GM21390 (cell line): Measurements from ENCODE around the gene KRTDAP.

Source experiments
- ATAC-seq: cut with Tn5 transposase; IDR thresholded peaks from one replicate; pipeline ENCODE4 v1.9.1; 2021; ENCODE audit not compliant: unreplicated experiment

KRTDAP gene

GRCh38 chr19:35455616-35456201 lies 34.6 kb downstream of the KRTDAP start:
- ATAC-seq: no peak

DNA sequence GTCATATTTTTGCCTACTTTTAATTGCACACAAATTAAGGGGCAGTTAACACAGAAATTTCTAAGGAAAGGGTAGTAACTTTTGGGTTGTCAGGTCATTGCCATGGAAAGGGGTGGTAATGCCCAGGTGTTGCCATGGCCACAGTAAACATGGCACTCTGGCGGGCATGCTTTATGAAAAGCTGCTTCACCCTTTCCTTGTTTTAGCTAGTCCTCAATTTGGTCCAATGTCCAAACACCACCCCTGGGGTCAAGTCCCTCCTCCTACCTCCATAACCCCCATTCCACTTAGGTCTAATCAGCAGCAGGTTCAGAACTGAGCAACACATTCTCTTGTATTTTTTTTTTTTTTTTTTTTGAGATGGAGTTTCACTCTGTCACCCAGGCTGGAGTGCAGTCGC lies 35.6 kb downstream of the KRTDAP start:
- ATAC-seq: no peak

DNA sequence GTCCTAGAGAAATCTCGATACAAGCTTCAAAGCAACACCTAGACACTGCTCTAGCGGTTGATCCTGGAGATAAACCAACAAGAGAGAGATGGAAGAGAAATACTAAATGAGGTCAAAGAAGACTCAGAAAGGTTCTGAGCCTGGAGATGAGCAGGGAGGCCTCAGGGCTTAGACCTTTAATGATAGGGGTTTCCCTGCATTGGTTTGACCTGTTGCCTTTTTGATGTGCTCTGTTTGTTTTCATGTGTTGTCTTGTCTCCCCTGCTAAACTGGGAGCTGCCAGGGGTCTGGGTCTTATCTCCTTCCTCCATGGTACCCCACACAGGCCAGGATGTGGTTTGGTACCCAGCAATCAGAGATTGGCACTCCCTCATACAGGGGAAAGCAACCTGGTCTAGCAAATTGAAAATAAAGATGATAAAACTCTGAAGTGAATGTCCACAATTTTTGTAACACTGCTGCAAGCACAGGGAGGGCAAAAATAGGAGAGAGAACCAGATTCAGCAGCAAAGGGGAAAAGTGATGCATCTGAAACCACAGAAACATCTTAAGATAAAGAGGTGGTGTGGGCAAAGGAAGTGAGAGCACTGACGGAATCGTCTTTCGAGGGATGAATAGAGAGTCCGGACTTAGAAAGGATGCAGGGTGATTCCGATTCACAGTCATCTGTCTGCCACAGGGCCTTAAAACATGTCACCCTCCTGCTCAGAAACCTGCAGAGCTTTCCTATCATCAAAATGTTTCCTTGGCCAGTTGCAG lies 38.7 kb downstream of the KRTDAP start:
- ATAC-seq: no peak

DNA sequence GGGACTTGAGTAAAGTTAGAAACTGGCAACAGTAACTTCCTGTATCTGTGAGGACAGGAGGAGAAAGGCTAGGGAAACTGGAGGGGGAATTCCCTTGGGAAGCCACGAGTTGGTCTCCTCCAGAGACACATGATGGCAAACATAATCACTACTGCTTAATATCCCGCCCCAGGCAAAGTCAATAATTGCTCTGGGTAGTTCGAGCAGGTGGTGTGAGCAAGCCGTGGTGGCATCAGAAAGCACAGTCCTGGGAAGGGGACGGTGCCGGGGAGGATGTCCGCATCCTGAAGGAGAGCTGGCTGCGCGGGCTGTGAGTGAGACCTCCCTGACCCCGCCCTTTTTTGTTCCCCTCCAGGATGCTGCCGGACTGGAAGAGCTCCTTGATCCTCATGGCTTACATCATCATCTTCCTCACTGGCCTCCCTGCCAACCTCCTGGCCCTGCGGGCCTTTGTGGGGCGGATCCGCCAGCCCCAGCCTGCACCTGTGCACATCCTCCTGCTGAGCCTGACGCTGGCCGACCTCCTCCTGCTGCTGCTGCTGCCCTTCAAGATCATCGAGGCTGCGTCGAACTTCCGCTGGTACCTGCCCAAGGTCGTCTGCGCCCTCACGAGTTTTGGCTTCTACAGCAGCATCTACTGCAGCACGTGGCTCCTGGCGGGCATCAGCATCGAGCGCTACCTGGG lies 40.8 kb downstream of the KRTDAP start:
- no peak for ATAC-seq

DNA sequence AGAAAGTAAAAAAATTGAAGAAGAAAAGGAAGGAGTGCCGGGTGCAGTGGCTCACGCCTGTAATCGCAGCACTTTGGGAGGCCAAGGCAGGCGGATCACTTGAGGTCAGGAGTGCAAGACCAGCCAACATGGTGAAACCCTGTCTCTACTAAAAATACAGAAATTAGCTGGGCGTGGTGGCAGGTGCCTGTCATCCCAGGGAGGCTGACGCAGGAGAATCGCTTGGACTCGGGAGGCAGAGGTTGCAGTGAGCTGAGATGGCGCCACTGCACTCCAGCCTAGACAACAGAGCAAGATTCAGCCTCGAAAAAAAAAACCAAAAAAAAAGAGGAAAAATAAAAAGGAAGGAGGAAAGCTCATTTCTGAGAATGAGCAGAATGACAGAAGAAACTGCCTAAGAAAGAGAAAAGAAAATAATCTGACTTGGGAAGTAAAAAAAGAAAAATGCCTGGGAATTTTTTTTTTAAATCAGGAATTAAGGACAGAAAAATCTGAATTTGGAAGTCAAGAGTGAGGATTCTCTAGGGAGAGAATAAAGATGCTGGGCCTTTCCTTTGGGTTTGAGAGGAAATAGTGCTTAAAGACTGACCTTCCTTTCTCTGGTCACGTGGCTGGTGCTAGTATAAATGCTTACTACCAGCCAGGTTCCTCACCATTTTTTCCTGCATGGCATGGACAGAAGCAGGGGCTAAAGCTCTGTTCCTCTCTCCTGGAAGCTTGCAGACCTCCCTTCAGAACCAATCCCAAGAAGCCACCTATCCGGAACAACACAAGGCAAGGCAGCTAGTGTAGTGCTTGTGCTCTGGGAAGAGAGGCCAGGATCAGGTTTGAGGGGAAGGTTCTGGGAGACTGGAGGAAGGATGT lies 42.4 kb downstream of the KRTDAP start, which contains the start of gene FFAR2:
Gene FFAR2, plus strand, starts transcription at position 652 of the 864 bp plus-strand sequence. CDS start 1,458 bp downstream, outside the sequence.
- no peak for ATAC-seq

GRCh38 chr19:35445826-35446593 lies 44.3 kb downstream of the KRTDAP start:
- no peak for ATAC-seq

DNA sequence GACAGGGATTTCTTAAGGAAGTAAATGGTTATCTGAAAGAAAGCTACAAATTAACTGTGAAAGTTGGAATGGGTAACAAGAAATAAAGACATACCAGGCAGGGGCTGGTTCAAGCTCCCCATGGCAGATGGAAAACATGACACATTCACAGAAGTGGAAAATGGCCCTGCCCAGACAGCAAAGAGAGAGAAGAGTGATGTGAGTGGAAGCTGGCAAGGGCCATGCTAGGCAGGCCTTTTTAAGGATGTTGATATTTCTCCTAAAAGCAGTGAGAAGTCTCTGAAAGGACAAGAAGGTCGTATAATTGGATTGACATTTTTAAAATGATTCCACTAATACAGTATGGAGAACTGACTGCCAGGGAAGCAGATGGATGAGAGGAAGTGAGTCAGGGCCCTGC lies 45.5 kb downstream of the KRTDAP start:
- ATAC-seq: no peak

DNA sequence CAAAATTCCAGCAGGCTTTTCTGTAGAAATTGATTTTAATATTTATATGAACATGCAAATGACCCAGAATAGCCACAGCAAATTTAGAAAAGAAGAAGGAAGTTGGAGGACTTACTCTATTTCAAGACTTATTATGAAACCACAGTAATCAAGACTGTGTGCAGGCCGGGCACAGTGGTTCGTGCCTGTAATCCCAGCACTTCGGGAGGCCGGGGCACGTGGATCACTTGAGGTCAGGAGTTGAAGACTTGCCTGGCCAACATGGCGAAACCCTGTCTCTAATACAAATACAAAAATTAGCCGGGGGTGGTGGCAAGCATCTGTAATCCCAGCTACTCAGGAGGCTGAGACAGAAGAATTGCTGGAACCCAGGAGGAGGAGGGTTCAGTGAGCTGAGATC lies 48.2 kb downstream of the KRTDAP start:
- no peak for ATAC-seq

DNA sequence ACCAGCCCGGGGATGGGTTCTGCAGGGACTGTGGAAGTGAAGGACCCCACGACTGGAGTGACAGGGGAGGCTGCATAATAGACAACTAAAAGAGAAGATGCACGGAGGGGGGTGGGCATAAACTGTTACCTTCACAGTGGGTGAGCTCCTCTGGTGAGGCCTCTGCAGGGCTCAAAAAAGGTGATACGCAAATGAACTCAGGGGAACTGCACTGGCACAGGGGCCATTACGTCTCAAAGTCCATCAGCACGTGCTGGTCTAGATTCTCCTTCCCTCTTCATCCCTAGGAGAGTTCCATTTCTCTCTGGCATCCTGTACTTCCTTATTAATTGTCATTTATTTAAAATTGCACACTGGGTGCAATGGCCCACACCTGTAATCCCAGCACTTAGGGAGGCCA lies 50.3 kb downstream of the KRTDAP start:
- no peak for ATAC-seq

- no peak for ATAC-seq
These were observed 51.7 kb downstream of the KRTDAP start for GRCh38 chr19:35438527-35438926.

GRCh38 chr19:35438096-35438495 lies 52.2 kb downstream of the KRTDAP start:
- no peak for ATAC-seq

GRCh38 chr19:35437406-35437951 lies 52.8 kb downstream of the KRTDAP start:
- no peak for ATAC-seq
